ENCODE measurements around the gene RGS7.

RGS7 gene

GRCh38 chr1:241316372-241316771 lies 40.6 kb downstream of the RGS7 start:
- TF ChIP-seq CTCF (IDR thresholded peaks at IDR 0.05) = no peak
- H3K9me3 ChIP-seq = no peaks in the 10 kb centered on the region

DNA sequence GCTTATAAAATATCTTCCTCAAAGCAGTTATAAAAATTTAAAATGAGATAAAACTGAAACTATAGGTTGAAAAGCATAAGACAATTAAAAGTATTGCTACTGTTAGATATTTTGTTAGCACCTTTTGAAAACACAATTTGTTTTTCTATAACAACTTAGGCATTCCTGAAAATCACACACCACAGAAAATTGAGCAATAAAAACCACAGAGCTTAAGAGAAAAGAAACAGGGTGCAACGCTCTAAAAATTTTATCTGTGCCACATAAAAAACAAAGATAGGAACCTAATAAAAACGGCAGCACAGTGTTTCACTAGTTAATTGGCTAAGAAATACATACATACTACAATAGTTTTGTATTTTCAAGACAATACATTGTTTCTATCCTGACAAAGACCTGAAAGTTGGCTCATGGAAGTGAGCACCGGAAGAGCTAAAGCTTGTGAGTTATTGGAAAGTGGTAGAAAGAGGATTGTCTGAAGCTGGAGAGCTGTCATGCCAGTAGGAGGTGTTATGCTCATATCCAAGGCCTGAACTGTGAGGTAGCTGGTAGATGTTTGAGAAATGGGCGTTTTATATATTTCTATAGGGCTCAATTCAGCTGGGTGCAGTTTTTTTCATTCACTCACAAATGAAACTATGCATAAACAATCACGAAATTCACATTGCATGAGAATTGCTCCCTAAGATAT lies 45.8 kb downstream of the RGS7 start:
- Histone ChIP-seq H3K4me1 (ENCODE audit: control insufficient read depth in 1 of 2, insufficient read depth in 1 of 2, low read depth in 1 of 2, low read length in 1 of 2) (no peaks in the 10 kb centered on the region), H3K27me3 (no peaks in the 10 kb centered on the region), H3K36me3 (no peaks in the 10 kb centered on the region), H3K9me3 (no peaks in the 10 kb centered on the region), H3K4me3 (ENCODE audit: low read depth in 1 of 2, low read length in 1 of 2) (no peak overlapping the region), H3K27ac (no peak overlapping the region)
- no peak for TF ChIP-seq CTCF (IDR thresholded peaks at IDR 0.05)

More at GRCh38 chr1:241316372-241316771, 40.6 kb downstream of the RGS7 start:
- Histone ChIP-seq H3K36me3 (no peaks in the 10 kb centered on the region), H3K27me3 (no peaks in the 10 kb centered on the region), H3K4me1 (ENCODE audit: control insufficient read depth in 1 of 2, insufficient read depth in 1 of 2, low read depth in 1 of 2, low read length in 1 of 2) (no peaks in the 10 kb centered on the region), H3K27ac (no peak overlapping the region), H3K4me3 (ENCODE audit: low read depth in 1 of 2, low read length in 1 of 2) (no peak overlapping the region)

GRCh38 chr1:241310451-241310850 lies 46.6 kb downstream of the RGS7 start:
- no peaks in the 10 kb centered on the region for H3K9me3 ChIP-seq
- no peaks in the 10 kb centered on the region for H3K4me1 ChIP-seq (ENCODE audit: control insufficient read depth in 1 of 2, insufficient read depth in 1 of 2, low read depth in 1 of 2, low read length in 1 of 2)
- H3K4me3 ChIP-seq (ENCODE audit: low read depth in 1 of 2, low read length in 1 of 2) = no peak overlapping the region
- no peaks in the 10 kb centered on the region for H3K27me3 ChIP-seq
- H3K27ac ChIP-seq = no peak overlapping the region
- TF ChIP-seq CTCF (IDR thresholded peaks at IDR 0.05) = no peak
- H3K36me3 ChIP-seq = no peaks in the 10 kb centered on the region

- TF ChIP-seq CTCF (IDR thresholded peaks at IDR 0.05) = no peak
- H3K4me1 ChIP-seq (ENCODE audit: control insufficient read depth in 1 of 2, insufficient read depth in 1 of 2, low read depth in 1 of 2, low read length in 1 of 2) = no peaks in the 10 kb centered on the region
- no peaks in the 10 kb centered on the region for H3K27me3 ChIP-seq
- no peak overlapping the region for H3K27ac ChIP-seq
- no peak overlapping the region for H3K4me3 ChIP-seq (ENCODE audit: low read depth in 1 of 2, low read length in 1 of 2)
- H3K36me3 ChIP-seq = no peaks in the 10 kb centered on the region
- H3K9me3 ChIP-seq = no peaks in the 10 kb centered on the region
Measured at GRCh38 chr1:241309651-241310050, 47.4 kb downstream of the RGS7 start.

- no peak for TF ChIP-seq CTCF (IDR thresholded peaks at IDR 0.05)
- H3K27ac ChIP-seq = no peak overlapping the region
Measured at GRCh38 chr1:241308471-241308870, 48.5 kb downstream of the RGS7 start.

More at GRCh38 chr1:241308471-241308870, 48.5 kb downstream of the RGS7 start:
- Histone ChIP-seq H3K9me3 (no peaks in the 10 kb centered on the region), H3K4me3 (ENCODE audit: low read depth in 1 of 2, low read length in 1 of 2) (no peak overlapping the region), H3K36me3 (no peaks in the 10 kb centered on the region), H3K27me3 (no peaks in the 10 kb centered on the region), H3K4me1 (ENCODE audit: control insufficient read depth in 1 of 2, insufficient read depth in 1 of 2, low read depth in 1 of 2, low read length in 1 of 2) (no peaks in the 10 kb centered on the region)
